GM18870 (cell line): ENCODE measurements around the gene GIMAP1.

Experiments used
- ATAC-seq: cut with Tn5 transposase; IDR thresholded peaks from one replicate; pipeline ENCODE4 v1.9.1; 2021; ENCODE audit warnings: moderate library complexity; ENCODE audit not compliant: unreplicated experiment

The GIMAP1 gene

GRCh38 chr7:150745876-150746275 lies 29.5 kb downstream of the GIMAP1 start:
- ATAC-seq: no peak

DNA sequence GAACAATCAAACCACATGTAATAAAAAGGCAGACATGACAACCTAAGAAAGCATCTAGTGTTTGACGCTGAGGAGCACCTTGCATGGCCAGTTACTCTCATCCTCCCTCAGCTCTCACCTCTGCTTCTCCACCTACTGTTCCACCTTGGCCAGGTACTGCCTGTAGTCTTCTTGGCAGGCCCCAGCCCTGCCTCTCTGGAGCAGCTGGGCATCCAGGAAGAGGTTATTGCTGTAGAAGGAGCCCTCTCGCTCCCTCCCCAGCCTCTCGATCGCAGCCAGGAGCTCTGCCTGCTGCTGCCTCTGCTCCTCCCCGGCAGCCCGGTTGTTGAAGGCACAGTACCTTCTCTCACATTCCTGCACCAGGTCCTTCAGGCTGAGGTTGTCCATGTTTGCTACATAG lies 30.5 kb downstream of the GIMAP1 start:
- no peak for ATAC-seq

DNA sequence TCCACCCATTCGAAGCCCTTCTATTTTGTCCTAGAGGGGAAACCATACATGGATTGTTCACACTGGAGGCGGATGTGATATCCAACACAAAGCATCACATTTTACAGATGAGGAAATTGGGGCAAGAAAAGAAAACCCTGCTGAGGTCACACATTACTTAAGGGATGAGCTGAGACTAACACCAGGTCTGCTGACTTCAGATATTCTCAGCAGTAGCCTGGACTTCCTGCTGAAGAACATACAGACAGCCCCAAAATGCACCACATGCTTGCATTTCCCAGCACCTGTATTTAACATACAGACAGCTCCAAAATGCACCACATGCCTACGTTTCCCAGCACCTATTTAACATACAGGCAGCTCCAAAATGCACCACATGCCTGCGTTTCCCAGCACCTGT lies 32.0 kb downstream of the GIMAP1 start:
- ATAC-seq: no peak

- no peak for ATAC-seq
Measured at GRCh38 chr7:150751702-150752101, 35.3 kb downstream of the GIMAP1 start.

- ATAC-seq: no peak
Measured at GRCh38 chr7:150753239-150753638, 36.8 kb downstream of the GIMAP1 start.

DNA sequence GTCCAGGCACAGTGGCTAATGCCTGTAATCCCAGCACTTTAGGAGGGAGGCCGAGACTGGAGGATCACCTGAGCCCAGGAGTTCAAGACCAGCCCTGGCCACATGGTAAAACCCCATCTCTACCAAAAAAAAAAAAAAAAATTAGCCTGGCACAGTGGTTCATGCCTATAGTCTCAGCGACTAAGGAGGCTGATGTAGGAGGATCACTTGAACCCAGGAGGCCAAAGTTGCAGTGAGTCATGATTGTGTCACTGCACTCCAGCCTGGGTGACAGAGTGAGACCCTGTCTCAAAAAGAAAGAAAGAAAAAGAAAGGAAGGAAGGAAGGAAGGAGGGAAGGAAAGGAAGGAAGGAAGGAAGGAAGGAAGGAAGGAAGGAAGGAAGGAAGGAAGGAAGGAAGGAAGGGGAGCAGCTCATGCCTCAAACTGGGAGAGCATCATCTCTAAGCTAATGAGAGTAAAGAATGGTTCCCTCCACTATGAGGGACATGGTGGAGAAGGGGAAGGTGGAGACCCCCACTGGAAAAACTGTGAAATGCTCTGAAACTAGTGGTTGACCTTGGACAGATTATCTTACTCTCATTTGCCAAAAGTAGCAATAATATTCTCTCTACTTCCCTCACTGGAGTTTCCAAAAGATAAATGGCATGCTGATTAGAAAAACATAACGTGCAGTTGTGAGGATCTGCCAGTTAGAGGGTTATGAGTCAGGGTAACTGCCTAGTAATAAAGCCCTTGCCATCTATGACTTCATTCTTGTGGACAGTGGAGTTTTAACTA lies 37.6 kb downstream of the GIMAP1 start:
- no peak for ATAC-seq

DNA sequence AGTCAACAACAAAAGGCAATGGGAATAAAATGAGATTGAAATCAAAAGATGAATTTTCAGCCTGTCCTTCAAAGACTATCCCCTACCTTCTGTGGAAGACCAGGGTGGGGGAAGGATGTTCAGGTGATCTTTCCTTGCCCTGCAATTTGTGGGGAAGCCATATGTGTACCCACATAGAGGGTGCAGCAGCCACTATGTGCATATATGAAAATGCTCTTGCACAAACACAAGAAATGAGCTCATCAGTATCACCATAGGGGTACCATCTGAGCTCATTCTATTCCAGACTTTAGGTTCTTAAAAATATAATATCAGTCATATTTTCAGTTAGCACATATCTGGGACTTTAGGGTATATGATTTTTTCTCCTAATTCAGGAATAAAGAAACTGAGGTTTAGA lies 38.5 kb downstream of the GIMAP1 start:
- no peak for ATAC-seq

DNA sequence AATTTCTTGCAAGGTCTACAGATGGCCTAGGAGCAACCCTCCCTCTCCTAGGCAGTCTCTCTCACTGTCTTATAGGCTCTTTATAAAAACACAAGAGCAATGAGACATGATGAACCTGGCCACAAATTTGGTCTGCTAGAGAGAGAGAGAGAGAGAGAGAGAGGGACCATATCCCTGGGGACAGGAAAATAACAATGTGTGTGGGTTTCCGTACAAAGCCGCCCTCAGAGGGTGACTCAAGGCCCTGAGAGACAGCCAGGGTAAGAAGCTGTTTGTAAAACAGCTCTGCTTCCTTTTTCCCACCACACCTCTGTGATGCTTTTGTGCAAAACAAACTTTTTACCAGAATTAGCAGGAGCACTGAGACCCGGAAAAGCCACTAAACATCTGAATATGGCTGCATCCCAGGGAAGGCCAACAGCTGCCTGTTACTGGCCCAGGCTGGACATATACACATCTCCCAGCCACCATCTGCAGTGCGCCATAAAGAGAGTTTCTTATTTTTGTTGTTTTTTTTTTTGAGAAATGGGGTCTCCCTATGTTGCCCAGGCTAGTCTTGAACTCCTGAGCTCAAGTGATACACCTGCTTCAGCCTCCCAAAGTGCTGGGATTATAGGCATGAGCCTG lies 39.2 kb downstream of the GIMAP1 start:
- no peak for ATAC-seq

DNA sequence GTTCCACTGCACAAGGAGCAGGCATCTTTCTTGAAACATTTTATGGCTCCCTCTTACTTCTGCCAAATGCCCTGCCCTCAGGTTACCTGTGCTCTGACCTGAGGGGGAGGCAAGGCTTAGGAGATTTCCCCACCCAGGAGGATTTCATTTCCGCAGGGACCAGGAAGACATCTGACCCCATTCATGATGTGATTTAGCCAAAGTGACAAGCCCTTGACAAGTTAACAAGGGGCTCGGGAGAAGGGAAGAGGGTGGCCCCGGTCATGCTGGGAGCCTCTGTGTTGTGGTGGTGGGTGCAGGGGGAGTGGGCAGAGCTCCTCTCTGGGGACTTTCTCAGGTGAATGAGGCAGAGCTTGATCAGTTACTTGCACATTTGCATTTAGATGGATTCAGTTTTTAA lies 39.8 kb downstream of the GIMAP1 start:
- ATAC-seq: no peak

DNA sequence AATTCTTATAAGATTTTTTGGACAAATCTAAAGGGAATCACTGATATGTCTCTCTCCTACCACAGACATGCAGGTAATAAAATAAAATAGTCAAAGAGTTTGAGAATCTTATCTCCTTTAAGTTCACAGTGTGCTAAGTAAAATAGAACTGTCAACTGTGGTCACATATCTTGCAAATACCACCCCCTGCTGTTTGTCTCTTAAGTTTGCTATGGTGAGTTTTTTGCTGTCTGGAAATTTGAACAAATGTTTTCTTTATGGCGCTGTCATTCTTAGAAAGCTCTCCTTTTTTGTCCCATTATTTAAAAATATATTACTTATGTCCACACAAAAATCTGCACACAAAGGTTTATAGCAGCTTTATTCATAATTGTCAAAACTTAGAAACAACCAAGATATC lies 40.4 kb downstream of the GIMAP1 start:
- ATAC-seq: no peak

- ATAC-seq: no peak
Measured at GRCh38 chr7:150759479-150759878, 43.1 kb downstream of the GIMAP1 start.

- ATAC-seq: no peak
Measured at GRCh38 chr7:150766334-150766709, 49.9 kb downstream of the GIMAP1 start.

DNA sequence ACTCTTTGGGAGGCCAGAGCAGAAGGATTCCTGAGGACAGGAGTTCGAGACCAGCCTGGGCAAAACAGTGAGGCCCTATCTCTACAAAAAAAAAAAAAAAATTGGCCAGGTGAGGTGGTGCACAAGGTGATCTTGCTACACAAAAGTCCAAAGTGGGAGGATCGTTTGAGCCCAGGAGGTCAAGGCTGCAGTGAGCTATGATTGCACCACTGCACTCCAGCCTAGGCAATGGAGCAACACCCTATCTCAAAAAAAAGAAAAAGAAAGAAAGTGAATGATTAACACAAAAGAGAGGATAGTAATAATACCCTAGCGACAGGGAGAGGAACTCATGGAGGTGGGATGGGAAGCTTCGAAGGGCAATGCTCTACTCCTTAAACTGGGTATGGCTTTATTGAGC lies 53.4 kb downstream of the GIMAP1 start:
- ATAC-seq: no peak
